Loucy (cell line): ENCODE data around the gene SH2D3C.

Source experiments
- CTCF ChIP-seq: fragments of 200-600 bp; sonication (generic); conservative IDR thresholded peaks from 2 replicates; pipeline ENCODE4 v1.5.1; 2014; ENCODE audit warnings: mild to moderate bottlenecking, antibody characterized with exemption, low read length
- EZH2phosphoT487 ChIP-seq: fragments of 200-600 bp; IDR thresholded peaks from 2 replicates; pipeline ENCODE4 v1.6.1; 2018; ENCODE audit warnings: antibody characterized with exemption, mild to moderate bottlenecking, moderate library complexity, borderline replicate concordance

- no peak for TF ChIP-seq CTCF
- TF ChIP-seq EZH2phosphoT487: no peak
These were observed 29.2 kb downstream of the SH2D3C start for GRCh38 chr9:127749090-127749787.
